ENCODE results near the gene GPALPP1.
A peak's percentile ranks its signal among the peaks of the same experiment; 100 is the strongest.
"Not testable (repeated sequence)": the region's sequence is repeated elsewhere in the genome, so short reads cannot be mapped to it uniquely, and the experiment has no call there.

Gene GPALPP1

DNA sequence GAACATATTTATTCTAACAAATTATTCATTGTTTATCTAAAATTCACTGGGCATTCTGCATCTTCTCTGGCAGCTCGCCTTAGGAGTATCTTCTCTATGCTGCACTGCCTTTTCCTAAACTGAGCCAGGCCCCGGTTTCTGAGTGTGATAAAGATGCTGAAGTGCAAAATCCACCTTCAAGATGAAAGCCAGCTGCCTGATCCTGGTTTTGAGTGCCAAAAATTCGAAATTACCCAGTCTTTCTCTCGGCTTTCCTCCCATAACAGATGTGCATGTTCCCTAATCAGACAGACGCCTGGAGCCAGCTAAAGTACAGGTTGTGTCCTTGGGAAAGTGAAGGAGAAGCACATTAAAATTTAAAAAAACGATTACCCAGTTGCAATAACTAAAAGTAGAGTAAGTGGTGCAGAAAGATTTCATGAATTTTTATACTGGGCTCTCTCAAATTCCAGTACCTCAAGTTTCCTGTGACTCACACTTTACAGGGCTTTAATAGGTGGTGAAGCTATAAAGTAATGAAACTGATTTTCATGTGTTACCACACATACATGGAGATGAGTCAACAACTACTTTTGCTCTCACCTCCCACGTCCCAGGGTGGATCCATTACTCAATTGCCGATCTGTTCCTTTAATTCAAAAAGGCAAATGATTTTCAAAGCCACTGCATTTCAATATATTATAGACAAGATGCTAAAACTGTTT lies 66.0 kb downstream of the GPALPP1 start:
- FAIRE-seq = peak; percentile 62
- DNase-seq (ENCODE audit: extremely low spot score, insufficient read length, low read depth) = no peak

DNA sequence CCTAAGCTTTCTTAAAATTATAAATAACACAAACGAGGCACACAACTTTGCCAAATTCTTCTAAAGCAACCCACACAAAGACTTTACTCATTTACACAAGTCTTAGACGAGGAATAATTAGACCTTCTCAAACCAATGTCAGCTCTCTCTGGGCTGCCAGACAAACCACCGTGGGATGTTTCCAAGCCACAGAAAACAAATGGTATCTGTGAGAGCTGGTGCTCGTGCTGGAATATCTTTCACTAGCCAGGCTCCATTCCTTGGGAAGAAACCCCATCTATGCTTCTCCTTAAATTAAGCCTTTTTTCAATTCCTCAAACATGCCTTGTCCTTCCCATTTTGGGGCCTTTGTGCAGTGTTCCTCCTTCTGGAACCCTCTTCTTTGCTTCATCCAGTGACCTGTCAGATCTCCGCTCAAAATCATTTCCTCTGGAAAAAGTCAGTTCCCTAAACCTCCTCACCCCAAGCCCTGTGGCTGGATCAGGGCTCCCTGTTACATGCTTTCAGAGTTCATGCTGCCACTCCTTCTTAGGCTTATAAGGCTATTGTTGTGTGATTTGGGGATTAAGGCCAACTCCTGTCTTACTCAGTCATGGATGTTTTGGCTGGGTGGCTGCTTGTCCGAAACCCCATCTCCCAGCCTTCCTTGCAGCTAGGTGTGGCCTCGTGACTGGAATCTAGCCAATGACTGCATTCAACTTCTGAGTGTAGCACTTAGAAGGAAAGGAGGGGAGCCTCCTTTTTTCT lies 66.7 kb downstream of the GPALPP1 start:
- DNase-seq (ENCODE audit: extremely low spot score, insufficient read length, low read depth) = no peak
- FAIRE-seq = no peak

DNA sequence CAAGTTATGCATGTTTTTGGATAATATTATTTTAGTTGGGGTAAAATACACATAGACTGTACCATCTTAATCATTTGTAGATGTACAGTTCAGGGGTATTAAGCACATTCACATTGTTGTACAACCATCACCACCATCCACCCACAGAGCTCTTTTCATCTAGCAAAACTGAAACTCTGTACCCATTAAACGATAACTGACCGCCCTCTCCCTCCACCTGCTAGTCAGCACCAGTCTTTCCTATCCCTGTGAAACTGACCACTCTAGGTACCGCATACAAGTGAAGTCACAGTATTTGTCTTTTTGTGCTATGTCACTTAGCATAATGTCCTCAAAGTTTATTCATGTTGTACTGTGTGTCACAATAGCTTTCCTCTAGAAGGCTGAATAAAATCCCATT lies 70.7 kb downstream of the GPALPP1 start:
- DNase-seq (ENCODE audit: extremely low spot score, insufficient read length, low read depth) = no peak
- no peak for FAIRE-seq

DNA sequence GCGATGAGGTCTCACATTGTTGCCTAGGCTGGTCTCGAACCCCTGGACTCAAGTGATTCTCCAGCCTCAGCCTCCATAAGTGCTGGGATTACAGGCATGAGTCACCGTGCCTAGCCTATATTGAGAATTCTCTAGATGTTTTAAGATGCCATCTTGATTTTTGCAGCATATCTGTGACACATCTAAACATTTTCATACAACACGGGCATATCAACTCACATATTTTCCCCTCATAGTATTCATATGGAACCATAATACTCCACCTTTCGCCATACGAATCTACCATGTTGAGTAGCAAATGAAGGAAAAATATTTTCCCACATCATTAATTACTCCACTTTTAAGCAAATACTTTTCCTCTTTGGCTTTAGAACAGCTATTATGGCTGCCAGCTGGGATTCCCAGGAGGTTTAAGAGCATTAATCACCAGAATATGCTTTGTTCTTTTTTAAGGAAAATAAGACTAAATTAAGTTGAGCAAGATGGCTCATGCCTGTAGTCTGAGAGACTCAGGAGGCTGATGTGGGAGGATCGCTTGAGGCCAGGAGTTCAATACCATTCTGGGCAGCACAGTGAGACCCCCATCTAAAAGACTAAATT lies 74.0 kb downstream of the GPALPP1 start:
- no peak for DNase-seq (ENCODE audit: extremely low spot score, insufficient read length, low read depth)
- FAIRE-seq = no peak

DNA sequence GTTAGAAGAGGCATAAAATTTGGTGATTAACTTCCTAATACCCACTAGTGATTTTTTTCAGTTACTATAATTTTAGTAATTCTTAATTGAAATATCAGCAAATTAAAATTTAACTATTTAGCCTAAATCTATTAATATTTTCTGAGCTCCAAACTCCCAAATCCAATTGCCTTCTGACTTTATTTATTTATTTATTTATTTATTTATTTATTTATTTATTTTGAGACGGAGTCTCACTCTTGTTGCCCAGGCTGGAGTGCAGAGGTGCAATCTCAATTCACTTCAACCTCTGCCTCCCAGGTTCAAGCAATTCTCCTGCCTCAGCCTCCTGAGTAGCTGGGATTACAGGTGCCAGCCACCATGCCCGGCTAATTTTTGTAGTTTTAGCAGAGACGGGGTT lies 74.6 kb downstream of the GPALPP1 start:
- not testable (repeated sequence) for DNase-seq (ENCODE audit: extremely low spot score, insufficient read length, low read depth); FAIRE-seq

DNA sequence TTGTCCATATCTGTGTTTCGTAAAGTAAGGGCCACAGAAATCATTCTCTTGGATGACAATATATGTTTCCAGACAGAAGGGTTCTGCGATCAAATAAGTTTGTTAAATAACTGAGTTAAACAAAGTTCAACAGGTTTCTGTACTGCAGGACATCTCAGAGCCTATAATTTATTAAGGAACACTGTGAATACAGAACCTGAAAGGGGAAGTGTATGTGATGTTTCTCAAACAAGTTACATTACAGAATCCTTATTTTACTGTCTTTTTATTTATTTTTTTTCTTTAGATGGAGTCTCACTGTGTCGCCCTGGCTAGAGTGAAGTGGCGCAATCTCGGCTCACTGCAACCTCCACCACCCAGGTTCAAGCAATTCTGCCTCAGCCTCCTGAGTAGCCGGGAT lies 75.6 kb downstream of the GPALPP1 start:
- no peak for FAIRE-seq

DNA sequence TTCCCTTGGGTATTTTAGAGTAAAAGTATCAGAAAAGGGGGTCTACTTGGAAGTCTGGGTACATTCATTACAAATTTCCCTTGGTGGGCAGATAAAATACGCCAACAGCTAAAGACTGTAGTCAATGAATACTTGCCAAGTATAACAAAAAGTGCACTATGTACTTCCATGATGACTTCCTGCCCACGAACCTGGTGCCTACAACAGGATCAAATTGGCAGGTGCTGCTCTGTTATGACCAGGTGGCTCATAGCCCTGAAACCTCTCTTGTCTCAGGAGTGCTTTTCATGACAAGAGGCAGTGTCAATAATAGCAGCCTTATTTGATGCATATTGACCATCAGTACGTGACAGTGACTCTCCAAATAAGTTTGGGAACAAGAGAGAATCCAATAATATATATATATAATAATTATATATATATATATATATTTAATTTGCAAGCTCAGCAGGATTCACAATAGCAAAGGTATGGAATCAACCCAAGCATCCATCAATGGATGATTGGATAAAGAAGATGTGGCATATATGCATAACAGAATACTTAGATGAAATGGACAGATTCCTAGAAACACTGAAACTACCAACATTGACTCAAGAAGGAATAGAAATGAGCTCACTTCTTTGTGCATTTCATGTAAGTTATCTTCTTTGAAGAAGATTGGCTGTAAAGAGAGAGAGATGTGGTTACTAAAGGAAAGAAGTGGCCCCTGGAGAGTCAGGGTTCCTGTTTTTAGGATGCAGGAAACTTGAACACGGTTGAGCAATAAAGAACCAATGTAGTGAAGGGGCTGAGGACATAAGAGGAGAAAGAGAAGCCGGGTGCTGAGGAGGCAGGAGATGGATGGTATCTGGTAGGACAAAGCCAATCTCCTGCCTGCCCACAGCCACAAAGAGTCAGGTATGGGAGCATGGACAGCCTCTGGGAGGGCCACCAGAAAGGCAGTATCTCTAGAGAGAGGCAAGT lies 79.0 kb downstream of the GPALPP1 start:
- no peak for DNase-seq (ENCODE audit: extremely low spot score, insufficient read length, low read depth)
- no peak for FAIRE-seq

More for the DNA sequence above, 75.6 kb downstream of the GPALPP1 start:
- DNase-seq (ENCODE audit: extremely low spot score, insufficient read length, low read depth) = no peak

DNA sequence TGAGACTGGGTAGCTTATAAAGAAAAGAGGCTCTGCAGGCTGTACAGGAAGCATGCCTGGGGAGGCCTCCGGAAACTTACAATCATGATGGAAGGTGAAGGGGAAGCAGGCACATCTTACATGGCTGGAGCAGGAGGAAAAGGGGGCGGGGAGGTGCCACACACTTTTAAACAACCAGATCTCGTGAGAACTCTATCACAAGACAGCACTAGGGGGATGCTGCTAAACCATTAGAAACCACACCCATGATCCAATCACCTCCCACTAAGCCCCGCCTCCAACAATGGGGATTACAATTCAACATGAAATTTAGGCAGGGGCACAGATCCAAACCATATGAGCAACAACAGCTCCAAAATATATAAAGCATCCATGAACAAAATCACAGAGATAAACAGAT lies 84.5 kb downstream of the GPALPP1 start:
- DNase-seq (ENCODE audit: extremely low spot score, insufficient read length, low read depth) (no peak), FAIRE-seq (no peak)

DNA sequence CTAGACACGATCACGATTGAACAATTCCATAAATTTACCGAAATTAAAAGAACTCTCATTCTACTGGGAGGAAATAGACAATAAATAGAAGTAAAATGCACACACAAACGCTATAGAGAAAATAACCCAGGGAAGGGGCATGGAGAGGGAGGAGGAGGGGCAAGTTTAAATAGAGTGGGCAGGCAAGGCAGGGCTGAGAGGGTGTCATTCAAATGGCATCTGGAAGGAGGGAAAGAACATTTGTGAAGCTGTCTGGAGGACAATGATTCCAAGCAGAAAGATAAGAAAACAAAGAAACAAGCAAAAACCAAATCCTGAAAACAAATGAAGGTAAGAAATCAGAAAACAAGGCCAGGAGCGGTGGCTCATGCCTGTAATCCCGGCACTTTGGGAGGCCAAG lies 85.4 kb downstream of the GPALPP1 start:
- FAIRE-seq (no peak), DNase-seq (ENCODE audit: extremely low spot score, insufficient read length, low read depth) (no peak)

DNA sequence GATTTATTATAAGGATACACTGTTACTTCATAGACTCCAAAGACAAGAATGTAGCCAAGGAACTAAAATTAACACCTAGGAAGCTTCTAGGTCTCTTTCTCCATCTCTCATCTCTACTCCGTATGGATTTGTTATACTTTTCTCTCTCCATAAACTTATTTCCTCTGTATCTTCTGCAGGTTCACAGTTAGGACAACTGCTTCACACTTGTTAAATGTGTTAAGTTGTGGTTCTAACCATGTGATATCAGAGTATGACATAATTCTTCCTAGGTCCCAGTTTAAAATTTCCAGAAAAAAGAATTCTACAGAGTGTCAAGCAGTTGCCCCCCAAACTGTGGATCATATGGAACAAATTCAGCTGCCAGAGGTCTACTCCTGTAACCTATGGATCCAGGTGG lies 88.7 kb downstream of the GPALPP1 start:
- DNase-seq (ENCODE audit: extremely low spot score, insufficient read length, low read depth) = no peak
- no peak for FAIRE-seq

Data from GM18507 (cell line).